ENCODE measurements around the gene GLT1D1.
A peak's percentile ranks its signal among the peaks of the same experiment; 100 is the strongest.

Gene GLT1D1

GRCh38 chr12:128856035-128856790 lies 2.9 kb downstream of the GLT1D1 start:
- no peak for DNase-seq

- DNase-seq: no peak
Measured at GRCh38 chr12:128856791-128857078, 3.5 kb downstream of the GLT1D1 start.

GRCh38 chr12:128857133-128857763 lies 4.0 kb downstream of the GLT1D1 start:
- no peak for DNase-seq

- no peak for DNase-seq
Measured at GRCh38 chr12:128859311-128859710, 6.0 kb downstream of the GLT1D1 start.

- no peak for DNase-seq
Measured at GRCh38 chr12:128861226-128862016, 8.1 kb downstream of the GLT1D1 start.

GRCh38 chr12:128863957-128864356 lies 10.7 kb downstream of the GLT1D1 start:
- DNase-seq: no peak

- no peak for DNase-seq
Measured at GRCh38 chr12:128864516-128865186, 11.4 kb downstream of the GLT1D1 start.

- DNase-seq: no peak
Measured at GRCh38 chr12:128867466-128867865, 14.2 kb downstream of the GLT1D1 start.

GRCh38 chr12:128871516-128871892 lies 18.2 kb downstream of the GLT1D1 start:
- DNase-seq: no peak

GRCh38 chr12:128872303-128872702 lies 19.0 kb downstream of the GLT1D1 start:
- DNase-seq: no peak

GRCh38 chr12:128876559-128876958 lies 23.3 kb downstream of the GLT1D1 start:
- DNase-seq: no peak

GRCh38 chr12:128879898-128880764 lies 26.9 kb downstream of the GLT1D1 start:
- DNase-seq: no peak

- DNase-seq: no peak
Measured at GRCh38 chr12:128891856-128892255, 38.6 kb downstream of the GLT1D1 start.

GRCh38 chr12:128903236-128903635 lies 50.0 kb downstream of the GLT1D1 start:
- no peak for DNase-seq

- DNase-seq: no peak
Measured at GRCh38 chr12:128905003-128905544, 51.8 kb downstream of the GLT1D1 start.

GRCh38 chr12:128906485-128907137 lies 53.3 kb downstream of the GLT1D1 start:
- DNase-seq: no peak

GRCh38 chr12:128908254-128908653 lies 55.0 kb downstream of the GLT1D1 start:
- no peak for DNase-seq

- DNase-seq: no peak
Measured at GRCh38 chr12:128909653-128910052, 56.4 kb downstream of the GLT1D1 start.

- no peak for DNase-seq
Measured at GRCh38 chr12:128910629-128911028, 57.4 kb downstream of the GLT1D1 start.

- DNase-seq: no peak
Measured at GRCh38 chr12:128911861-128912260, 58.6 kb downstream of the GLT1D1 start.

GRCh38 chr12:128914908-128915563 lies 61.8 kb downstream of the GLT1D1 start:
- DNase-seq: peak; percentile 75
